Neural progenitor cell (in vitro differentiated cells): ENCODE measurements around the gene CEP131. TPM values are rescaled to one million over a fixed set of nuclear protein-coding genes. Genes with fewer than 3 reads are reported as not detected.

ENCODE experiments used
- DNase-seq: peaks from one replicate; pipeline ENCODE4 v3.0.0-alpha.2; 2016; ENCODE audit warnings: low spot score
- H2AFZ ChIP-seq: fragments of 200-600 bp; sonication (generic); replicated peaks from 2 replicates; pipeline ENCODE4 v1.6.1; 2016; ENCODE audit warnings: antibody characterized with exemption
- H3F3A ChIP-seq: fragments of 200-600 bp; sonication (generic); 2 replicates; pipeline ENCODE4 v1.6.1; 2016; ENCODE audit warnings: antibody characterized with exemption, low read depth
- H3K27ac ChIP-seq: fragments of 200-600 bp; sonication (generic); 2 replicates; pipeline ENCODE4 v1.5.1; 2016; ENCODE audit warnings: mild to moderate bottlenecking
- H3K27me3 ChIP-seq: fragments of 200-600 bp; sonication (generic); 2 replicates; pipeline ENCODE4 v1.6.1; 2016; ENCODE audit warnings: mild to moderate bottlenecking, moderate library complexity
- H3K36me3 ChIP-seq: fragments of 200-600 bp; sonication (generic); 2 replicates; pipeline ENCODE4 v1.5.1; 2016
- H3K4me1 ChIP-seq: fragments of 200-600 bp; sonication (generic); 2 replicates; pipeline ENCODE4 v1.6.1; 2016; ENCODE audit warnings: mixed run types
- H3K4me2 ChIP-seq: fragments of 200-600 bp; sonication (generic); 2 replicates; pipeline ENCODE4 v1.6.1; 2016
- H3K4me3 ChIP-seq: fragments of 200-600 bp; sonication (generic); 2 replicates; pipeline ENCODE4 v1.5.1; 2016
- H3K79me2 ChIP-seq: fragments of 200-600 bp; sonication (generic); 2 replicates; pipeline ENCODE4 v1.6.1; 2016; ENCODE audit warnings: low read depth
- H3K9ac ChIP-seq: fragments of 200-600 bp; sonication (generic); 2 replicates; pipeline ENCODE4 v1.6.1; 2016
- H3K9me3 ChIP-seq: fragments of 200-600 bp; sonication (generic); 2 replicates; pipeline ENCODE4 v1.5.1; 2016; ENCODE audit warnings: low read depth
- H4K20me1 ChIP-seq: fragments of 200-600 bp; sonication (generic); 2 replicates; pipeline ENCODE4 v1.6.1; 2016; ENCODE audit warnings: low read depth
- H3K27ac Mint-ChIP-seq: 3 replicates; pipeline ENCODE4 v1.8.0; 2021; ENCODE audit warnings: mixed read lengths
- H3K27me3 Mint-ChIP-seq: 2 replicates; pipeline ENCODE4 v1.8.0; 2022; ENCODE audit warnings: low read depth, mild to moderate bottlenecking, inconsistent platforms, moderate library complexity, mixed read lengths; ENCODE audit not compliant: insufficient read depth
- H3K36me3 Mint-ChIP-seq: 3 replicates; pipeline ENCODE4 v1.8.0; 2021; ENCODE audit warnings: mixed read lengths
- H3K4me1 Mint-ChIP-seq: 3 replicates; pipeline ENCODE4 v1.8.0; 2021; ENCODE audit warnings: mixed read lengths
- H3K4me3 Mint-ChIP-seq: 3 replicates; pipeline ENCODE4 v1.8.0; 2021; ENCODE audit warnings: mild to moderate bottlenecking, moderate library complexity, mixed read lengths
- H3K9me3 Mint-ChIP-seq: 3 replicates; pipeline ENCODE4 v1.8.0; 2020; ENCODE audit warnings: mixed read lengths
- EZH2 ChIP-seq: fragments of 200-600 bp; sonication (generic); IDR thresholded peaks from 2 replicates; pipeline ENCODE4 v1.6.1; 2017; ENCODE audit warnings: antibody characterized with exemption, mild to moderate bottlenecking, moderate library complexity
- EZH2phosphoT487 ChIP-seq: fragments of 200-600 bp; sonication (generic); IDR thresholded peaks from 2 replicates; pipeline ENCODE4 v1.6.1; 2017; ENCODE audit warnings: antibody characterized with exemption
- total RNA-seq: library from RNA; depleted of rRNA; stranded (reverse); fragments of >200 nt; gene quantifications from 2 replicates; pipeline ENCODE4 v1.2.3, GENCODE V29; 2015; ENCODE audit warnings: low replicate concordance
- TF ChIP-seq, protein P1 (sequence below): fragments of 200-600 bp; sonication (generic); IDR thresholded peaks from 2 replicates; pipeline ENCODE4 v1.5.1; 2017; ENCODE audit warnings: antibody characterized with exemption, mild to moderate bottlenecking

The CEP131 gene
- 7.7 and 40.9 TPM in 2 replicates for total RNA-seq

DNA sequence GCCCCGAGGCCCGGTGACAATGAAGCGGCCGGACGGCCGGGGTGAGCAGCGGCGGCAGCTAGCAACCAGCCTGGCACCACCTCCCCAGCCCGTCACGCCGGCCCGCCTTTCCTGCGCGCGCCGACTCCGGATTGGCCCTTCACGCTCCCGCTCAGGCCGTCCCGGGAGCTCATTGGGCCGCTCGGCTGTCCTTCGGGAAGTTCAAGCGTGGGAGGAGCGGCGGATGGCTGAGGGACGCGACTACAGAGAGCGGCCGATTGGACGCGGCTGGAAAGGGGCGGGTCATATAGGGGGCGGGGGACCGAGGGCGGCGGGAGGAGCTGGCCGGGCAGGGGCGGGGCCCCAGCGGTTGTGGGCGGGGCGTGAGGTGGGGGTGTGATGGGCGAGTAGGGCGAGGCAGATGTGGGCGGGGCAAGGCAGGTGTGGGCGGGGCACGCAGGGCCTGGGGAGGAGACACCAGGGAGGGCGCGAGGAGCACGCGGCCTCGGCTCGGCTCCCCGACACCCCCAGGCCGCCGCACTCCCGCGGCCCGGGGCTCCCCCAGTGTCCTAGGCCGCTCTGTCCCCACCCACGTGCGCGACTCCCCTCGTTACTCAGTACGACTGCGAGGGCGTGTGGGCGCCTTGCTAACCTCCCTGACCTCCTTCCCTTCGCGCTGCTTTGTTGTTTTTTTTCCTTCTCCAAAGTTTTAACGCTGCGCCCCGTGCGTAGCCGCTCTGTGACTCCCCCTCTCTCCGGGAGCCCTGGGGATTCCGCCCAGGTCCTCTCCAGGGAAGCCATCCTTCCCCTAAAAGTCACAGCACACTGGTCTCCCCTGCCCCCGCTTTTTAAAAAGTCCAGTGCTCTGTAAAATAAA lies at the start of gene CEP131:
Gene CEP131 (minus strand): TSS at position 60 of the 856 bp plus-strand sequence. CDS start 2,909 bp downstream, outside the sequence.
- H3K9me3 ChIP-seq, result no peaks in the 10 kb centered on the region
- peak within 1 kb of the TSS; percentile 90 for H3K4me2 ChIP-seq
- H3K27ac Mint-ChIP-seq, result peak within 1 kb of the TSS; percentile 9
- H3K9ac ChIP-seq, result peak within 1 kb of the TSS; percentile 72
- H3K4me1 ChIP-seq, result peaks cover 17% of the 10 kb centered on the region
- peaks cover 8% of the 10 kb centered on the region for H3K27me3 Mint-ChIP-seq
- H3K27ac ChIP-seq, result no peak within 1 kb of the TSS
- DNase-seq, result peak; percentile 99
- H4K20me1 ChIP-seq, result peaks cover 30% of the 10 kb centered on the region
- peaks cover 11% of the 10 kb centered on the region for H3K9me3 Mint-ChIP-seq
- H3K4me3 Mint-ChIP-seq, result peak within 1 kb of the TSS; percentile 87
- peaks cover 12% of the 10 kb centered on the region for H3K27me3 ChIP-seq
- TF ChIP-seq, protein P1, sequence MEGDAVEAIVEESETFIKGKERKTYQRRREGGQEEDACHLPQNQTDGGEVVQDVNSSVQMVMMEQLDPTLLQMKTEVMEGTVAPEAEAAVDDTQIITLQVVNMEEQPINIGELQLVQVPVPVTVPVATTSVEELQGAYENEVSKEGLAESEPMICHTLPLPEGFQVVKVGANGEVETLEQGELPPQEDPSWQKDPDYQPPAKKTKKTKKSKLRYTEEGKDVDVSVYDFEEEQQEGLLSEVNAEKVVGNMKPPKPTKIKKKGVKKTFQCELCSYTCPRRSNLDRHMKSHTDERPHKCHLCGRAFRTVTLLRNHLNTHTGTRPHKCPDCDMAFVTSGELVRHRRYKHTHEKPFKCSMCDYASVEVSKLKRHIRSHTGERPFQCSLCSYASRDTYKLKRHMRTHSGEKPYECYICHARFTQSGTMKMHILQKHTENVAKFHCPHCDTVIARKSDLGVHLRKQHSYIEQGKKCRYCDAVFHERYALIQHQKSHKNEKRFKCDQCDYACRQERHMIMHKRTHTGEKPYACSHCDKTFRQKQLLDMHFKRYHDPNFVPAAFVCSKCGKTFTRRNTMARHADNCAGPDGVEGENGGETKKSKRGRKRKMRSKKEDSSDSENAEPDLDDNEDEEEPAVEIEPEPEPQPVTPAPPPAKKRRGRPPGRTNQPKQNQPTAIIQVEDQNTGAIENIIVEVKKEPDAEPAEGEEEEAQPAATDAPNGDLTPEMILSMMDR, result no peak
- peak; percentile 15 for TF ChIP-seq EZH2
- no peak for TF ChIP-seq EZH2phosphoT487
- H3K36me3 ChIP-seq, result no peaks in the 10 kb centered on the region
- H3F3A ChIP-seq, result peaks cover 14% of the 10 kb centered on the region
- H3K36me3 Mint-ChIP-seq, result no peaks in the 10 kb centered on the region
- peak within 1 kb of the TSS; percentile 88 for H3K4me3 ChIP-seq
- peaks cover 27% of the 10 kb centered on the region for H3K79me2 ChIP-seq
- peaks cover 16% of the 10 kb centered on the region for H3K4me1 Mint-ChIP-seq
- peak within 1 kb of the TSS; percentile 71 for H2AFZ ChIP-seq

DNA sequence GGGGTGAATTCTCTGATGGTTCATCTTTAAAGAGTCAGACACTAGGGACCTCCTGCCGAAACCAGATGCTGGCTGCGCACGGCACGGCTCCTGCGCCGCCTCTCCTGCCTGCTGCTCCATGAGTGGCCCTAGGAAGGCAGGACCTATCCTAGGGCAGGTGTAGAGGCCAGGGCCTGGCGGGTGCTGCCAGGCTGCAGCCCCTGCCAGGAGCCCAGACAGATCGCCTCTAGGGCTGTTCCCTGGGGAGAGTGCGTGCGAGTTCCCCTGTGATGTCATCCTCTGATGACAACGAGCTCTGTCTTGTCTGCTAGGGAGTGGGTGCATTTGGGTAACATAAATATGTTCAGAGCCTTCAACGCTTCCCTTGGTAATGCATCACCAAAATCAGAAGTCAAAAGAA lies 48.5 kb upstream of the CEP131 start:
- Histone ChIP-seq H3F3A (no peaks in the 10 kb centered on the region), H3K9ac (no peak overlapping the region), H3K4me3 (no peak overlapping the region), H4K20me1 (no peaks in the 10 kb centered on the region), H3K36me3 (no peaks in the 10 kb centered on the region), H3K9me3 (no peaks in the 10 kb centered on the region), H3K79me2 (no peaks in the 10 kb centered on the region), H3K27ac (no peak overlapping the region), H3K4me2 (no peak overlapping the region), H2AFZ (no peak overlapping the region), H3K4me1 (no peaks in the 10 kb centered on the region), H3K27me3 (no peaks in the 10 kb centered on the region)
- no peak overlapping the region for H3K4me3 Mint-ChIP-seq
- H3K27me3 Mint-ChIP-seq, result no peaks in the 10 kb centered on the region
- no peaks in the 10 kb centered on the region for H3K9me3 Mint-ChIP-seq
- TF ChIP-seq EZH2, result no peak
- TF ChIP-seq, protein P1, result no peak
- TF ChIP-seq EZH2phosphoT487, result no peak
- H3K27ac Mint-ChIP-seq, result peak overlapping the region; percentile 84
- H3K36me3 Mint-ChIP-seq, result peaks cover 27% of the 10 kb centered on the region
- H3K4me1 Mint-ChIP-seq, result no peaks in the 10 kb centered on the region
- no peak for DNase-seq

DNA sequence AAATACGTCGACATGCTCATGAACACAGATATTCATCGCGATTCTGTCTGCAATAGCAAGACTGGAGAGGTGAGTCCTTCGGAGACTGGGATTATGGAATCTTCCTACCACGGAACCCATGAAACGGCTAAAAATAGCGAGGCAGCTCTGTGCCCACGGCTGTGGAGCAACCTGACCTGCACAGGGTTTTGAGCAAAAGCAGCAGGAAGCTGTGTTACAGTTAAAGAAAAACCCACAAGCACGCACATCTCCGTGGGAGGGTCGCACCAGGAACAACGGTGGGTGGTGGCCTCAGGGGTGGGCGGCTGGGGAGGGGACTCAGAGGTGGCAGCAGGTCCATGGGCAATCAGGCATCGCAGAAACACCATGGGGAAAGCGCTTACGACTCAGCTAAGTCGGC lies 47.5 kb upstream of the CEP131 start:
- Mint-ChIP-seq H3K27me3 (no peaks in the 10 kb centered on the region), H3K4me1 (no peaks in the 10 kb centered on the region), H3K27ac (no peak overlapping the region), H3K9me3 (no peaks in the 10 kb centered on the region), H3K4me3 (no peak overlapping the region), H3K36me3 (peaks cover 29% of the 10 kb centered on the region)
- Histone ChIP-seq H3K4me2 (no peak overlapping the region), H3K4me1 (no peaks in the 10 kb centered on the region), H3K27me3 (no peaks in the 10 kb centered on the region), H3F3A (no peaks in the 10 kb centered on the region), H3K79me2 (no peaks in the 10 kb centered on the region), H3K9me3 (no peaks in the 10 kb centered on the region), H3K27ac (no peak overlapping the region), H3K4me3 (no peak overlapping the region), H2AFZ (no peak overlapping the region), H3K36me3 (no peaks in the 10 kb centered on the region), H3K9ac (no peak overlapping the region), H4K20me1 (no peaks in the 10 kb centered on the region)
- TF ChIP-seq EZH2 (no peak), EZH2phosphoT487 (no peak)
- TF ChIP-seq, protein P1, result no peak
- DNase-seq, result no peak
